22Rv1 (cell line): Measurements from ENCODE around the gene SLC25A12.

Experiments
- CTCF ChIP-seq: fragments of 450-650 bp; IDR thresholded peaks from 2 replicates; pipeline ENCODE4 v1.5.1; 2017; ENCODE audit warnings: mild to moderate bottlenecking
- ZFX ChIP-seq: fragments of 450-650 bp; IDR thresholded peaks from 2 replicates; pipeline ENCODE4 v1.6.1; 2017; ENCODE audit warnings: antibody characterized with exemption, borderline replicate concordance

DNA sequence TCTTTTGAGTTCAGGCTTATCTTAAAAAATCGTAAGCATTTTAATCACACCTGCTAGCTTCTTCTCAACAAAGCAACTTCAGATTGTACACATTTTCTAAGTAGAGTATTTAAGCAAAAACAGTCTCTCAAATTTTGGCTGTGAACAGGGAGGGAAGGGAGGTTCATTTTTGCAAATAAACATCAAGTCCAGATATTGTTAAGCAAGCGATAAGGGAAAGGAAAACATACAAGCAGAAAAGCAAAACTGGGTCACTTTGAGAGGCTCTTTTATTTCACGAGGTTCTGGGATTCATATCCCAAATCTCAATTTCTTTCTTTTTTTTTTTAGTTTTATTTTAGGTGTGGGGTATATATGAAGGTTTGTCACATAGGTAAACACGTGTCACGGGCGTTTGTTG lies 79.9 kb downstream of the SLC25A12 start:
- no peak for TF ChIP-seq CTCF
- TF ChIP-seq ZFX = no peak
